SIG-M5 (cell line): ENCODE data around the gene RPL36A.

ENCODE experiments used
- DNase-seq: peaks from one replicate; lab custom pipeline; 2025; lab: John Stamatoyannopoulos, UW

The RPL36A gene

DNA sequence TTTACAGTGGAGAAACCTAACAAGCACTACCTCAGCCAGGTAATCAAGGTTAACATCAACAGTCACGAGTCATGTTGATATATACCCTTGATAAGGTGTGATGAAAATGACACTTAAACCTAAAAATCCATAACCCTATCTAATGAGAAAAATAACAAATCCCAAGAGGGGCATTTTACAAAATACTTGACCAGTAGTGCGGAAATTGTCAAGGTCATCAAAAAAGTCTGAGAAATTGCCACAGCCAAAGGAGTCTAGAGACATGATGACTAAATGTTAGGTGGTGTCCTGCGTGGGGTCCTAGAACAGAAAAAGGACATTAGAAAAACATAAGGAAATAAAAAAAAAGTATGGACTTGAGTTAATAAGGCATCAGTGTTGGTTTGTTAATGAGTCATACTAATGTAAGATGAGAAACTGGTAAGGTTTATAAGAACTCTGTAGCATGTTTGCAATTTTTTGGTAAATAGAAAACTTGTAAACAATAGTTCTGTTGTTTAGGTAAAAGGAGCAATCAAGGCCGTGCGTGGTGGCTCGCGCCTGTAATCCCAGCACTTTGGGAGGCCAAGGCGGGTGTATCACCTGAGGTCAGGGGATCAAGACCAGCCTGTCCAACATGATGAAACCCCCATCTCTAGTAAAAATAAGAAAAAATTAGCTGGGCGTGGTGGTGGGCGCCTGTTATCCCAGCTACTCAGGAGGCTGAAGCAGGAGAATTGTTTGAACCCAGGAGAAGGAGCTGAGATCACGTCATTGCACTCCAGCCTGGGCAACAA is 2.9 kb downstream of the RPL36A start:
- DNase-seq = no peak

DNA sequence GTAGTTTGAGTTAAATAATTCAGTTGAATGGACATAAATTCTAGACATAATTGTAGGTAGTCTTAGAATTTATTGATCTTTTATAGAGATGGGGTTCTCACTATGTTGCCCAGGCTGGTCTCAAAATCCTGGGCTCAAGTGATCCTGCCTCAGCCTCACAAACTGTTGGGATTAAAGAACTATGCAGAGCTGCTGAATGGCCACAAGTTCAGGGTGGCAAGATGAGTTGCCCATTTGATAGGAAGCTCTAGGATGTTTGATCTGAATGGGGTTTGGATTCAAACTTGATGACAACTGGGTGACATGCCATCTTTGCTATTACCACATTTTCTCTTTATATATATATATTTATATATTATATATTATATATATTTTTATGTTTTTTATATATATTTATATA is 3.6 kb downstream of the RPL36A start:
- no peak for DNase-seq

DNA sequence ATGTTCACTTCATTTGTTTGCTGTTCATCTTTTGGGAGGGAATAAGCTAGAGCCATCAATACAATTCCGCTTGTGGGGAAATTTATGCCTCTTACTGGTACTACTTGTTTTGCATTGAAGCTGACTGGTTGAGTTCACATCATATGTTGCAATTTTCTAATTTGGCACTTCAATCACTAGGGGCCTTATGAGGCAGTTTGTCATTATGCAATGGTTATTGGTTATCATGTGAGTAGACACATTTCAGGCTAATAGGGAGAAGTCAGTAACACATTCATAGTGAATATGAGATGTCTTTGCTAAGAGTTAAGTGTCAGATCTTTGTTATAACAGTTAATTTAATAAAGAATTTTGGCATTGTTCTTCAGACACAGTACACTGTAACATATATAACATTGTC is 5.0 kb downstream of the RPL36A start:
- peak; percentile 79 for DNase-seq

DNA sequence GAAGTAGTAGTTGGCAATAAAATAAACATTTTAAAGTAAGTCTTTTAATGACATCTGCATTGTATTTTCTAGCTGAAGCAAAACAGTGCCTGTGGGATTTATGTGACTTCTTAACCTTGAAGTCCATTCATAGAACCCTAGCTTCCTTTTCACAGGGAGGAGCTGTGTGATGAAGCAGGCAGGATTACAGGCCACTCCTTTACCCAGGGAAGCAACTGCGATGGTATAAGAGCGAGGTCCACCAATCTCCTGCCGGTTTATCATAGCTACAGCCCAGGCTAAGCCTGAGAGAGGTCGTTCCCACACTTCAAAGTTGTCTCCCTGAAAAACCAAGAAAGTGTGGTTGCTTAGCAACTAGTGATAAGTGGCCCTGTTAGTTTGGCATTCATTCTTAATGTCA is 7.0 kb downstream of the RPL36A start:
- no peak for DNase-seq

DNA sequence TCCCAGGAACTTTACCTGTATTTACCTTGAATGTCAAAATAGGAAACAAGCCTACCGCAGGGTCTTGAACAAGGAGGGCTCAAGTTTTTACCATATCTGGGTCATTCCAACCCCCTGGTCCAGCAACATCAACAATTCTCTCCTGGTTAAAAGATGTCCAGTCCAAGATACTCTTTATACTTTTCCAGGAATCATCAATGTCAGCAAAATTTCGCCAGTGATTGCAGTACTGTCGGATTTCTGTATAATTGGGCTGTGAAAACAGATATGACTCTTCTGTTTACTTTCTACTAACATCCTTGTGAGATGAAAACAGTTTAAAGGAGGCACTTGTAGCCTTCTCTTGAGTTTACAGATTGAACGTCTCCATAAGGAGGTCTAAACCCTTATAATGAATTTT is 7.9 kb downstream of the RPL36A start:
- DNase-seq = no peak

DNA sequence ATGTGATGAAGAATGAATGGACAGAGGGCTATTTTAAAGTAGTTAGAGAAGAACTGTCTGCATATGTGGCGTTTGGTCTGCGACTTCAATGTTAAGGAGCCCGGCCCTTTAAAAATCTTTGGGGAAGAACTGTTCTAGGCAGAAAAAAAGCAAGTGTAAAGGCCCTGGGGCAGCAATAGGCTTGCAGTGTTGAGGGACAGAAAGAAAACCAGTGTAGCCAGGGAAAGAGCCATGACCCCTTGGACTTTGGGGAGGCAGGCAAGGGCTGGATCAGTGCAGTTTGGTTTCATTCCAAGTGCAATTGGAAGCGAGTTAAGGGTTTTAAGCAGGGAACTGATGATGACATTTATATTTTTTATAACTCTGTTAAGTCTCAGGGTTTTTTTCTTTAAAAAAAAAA is 9.0 kb downstream of the RPL36A start:
- no peak for DNase-seq

DNA sequence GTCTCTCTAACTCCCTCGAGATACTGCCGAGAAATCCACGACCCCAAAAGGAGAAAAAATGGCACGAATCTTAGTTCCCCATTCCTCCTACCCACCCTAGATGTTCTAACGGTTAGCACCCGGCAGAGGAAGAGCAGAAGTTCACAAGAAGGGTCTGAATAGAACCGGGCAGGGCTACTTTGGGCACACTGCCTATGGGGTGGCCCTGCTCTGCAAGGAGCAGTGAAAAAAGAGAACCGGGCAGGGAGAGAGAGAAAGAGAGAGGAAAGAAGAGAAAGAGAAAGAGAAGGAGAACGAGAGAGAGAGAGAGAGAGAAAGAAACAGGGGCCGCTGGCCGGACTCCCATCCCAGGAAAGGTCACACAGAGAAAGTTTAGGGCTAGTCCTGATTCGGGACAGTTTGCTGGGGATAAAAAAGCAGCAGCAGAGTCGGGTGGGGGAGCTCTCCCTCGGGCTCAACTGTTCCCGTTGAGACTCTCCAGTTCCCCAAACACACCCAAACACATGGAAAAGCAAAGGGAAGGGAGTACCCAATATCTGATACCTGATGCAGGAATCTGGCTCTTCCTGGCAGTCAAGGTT is 16.4 kb downstream of the RPL36A start:
- no peak for DNase-seq

DNA sequence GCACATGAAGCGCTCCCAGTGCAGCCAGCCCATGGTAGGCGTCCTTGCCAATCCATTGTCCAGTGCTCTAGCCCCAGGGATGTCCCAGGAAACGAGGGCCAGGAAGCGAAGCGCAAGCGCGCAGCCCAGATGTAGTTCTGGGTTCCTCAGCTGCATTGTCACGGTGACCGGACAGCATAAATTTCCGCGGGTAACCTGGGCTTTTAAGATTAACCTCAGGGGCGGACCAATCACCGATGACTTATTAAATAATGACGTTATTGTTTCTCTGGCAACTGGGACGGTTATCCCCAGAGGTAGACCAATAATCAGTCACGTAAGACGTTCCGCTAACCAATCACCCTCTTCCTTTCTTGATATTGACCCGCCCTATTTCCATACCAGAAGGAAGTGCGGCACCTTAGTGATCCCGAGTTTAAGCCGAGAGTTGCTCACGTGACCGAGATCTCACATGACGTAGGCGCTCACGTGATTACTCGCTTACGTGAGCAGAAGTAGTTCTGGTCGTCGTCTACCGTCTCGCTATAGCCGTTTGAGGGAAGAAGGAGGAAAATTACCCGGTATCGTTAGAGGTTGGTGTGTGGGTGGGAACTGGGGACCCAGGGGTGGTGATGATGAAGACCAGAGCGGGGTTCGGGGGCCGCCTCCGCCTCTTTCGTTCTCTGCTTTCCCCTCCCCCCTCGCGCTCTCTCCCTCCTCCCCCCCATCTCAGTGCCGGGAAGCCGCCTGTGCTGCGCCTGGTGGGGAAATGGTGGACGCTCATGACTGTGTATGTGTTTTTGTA is 17.1 kb downstream of the RPL36A start, which contains the start of the genes GLA and HNRNPH2:
Gene GLA (minus strand): TSS at position 178 of the 784 bp plus-strand sequence. CDS start 22 bp downstream, at position 156.
Gene HNRNPH2 (plus strand): TSS at position 475 of the 784 bp plus-strand sequence. CDS start 3,767 bp downstream, outside the sequence.
- DNase-seq = peak; percentile 96

DNA sequence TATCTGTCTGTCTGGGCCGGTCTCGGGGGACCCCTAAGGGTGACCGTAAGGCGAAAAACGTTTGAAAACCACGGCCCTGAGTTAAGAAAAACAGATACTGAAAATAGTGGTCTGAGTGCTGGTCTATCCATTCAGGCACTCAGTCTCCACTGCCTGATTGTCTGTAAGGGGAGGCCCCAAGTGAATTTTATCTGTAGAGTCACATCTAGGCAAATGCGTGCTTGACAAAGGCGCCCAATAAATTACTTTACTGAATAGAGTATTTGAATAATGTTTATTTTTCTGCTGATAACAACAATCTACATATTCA is 17.7 kb downstream of the RPL36A start:
- no peak for DNase-seq

DNA sequence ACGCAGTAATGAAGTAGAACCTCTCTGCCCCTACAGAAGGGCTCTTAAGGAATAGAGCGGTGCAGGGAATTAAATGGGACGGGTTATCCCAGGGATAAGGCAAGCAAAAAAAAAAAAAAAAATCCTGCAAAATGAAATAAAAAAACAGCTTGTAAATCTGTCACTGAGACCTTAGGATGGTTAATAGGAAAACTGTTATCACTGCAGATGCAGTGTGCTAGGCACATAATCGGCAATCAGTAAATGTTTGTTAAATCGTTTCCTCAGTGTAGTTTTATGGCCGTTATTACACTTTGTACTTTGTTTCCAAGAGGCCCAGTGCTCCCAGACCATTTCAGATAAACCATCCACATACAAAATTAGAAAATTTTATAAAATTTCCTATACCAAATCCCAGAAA is 18.2 kb downstream of the RPL36A start:
- DNase-seq = no peak

DNA sequence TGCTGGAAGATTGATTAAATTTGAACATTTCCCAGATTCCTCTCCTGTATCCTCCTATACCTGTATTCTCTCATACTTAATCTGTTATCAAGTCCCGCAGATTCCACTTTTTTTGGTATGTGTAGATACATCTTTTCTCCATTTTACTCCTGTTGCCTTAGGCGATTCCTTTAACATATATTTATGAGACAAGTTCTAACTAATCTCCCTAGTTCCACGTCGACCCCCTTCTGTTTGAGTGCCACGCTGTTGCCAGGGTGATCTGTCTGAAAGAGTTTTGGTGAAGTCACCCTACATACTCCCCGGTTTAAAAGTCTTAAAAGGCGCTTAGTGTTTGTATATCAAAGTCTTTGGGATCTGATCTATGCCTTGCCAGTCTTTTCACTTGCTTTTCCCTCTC is 19.6 kb downstream of the RPL36A start:
- no peak for DNase-seq

DNA sequence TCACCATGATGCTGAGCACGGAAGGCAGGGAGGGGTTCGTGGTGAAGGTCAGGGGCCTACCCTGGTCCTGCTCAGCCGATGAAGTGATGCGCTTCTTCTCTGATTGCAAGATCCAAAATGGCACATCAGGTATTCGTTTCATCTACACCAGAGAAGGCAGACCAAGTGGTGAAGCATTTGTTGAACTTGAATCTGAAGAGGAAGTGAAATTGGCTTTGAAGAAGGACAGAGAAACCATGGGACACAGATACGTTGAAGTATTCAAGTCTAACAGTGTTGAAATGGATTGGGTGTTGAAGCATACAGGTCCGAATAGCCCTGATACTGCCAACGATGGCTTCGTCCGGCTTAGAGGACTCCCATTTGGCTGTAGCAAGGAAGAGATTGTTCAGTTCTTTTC is 21.2 kb downstream of the RPL36A start:
- no peak for DNase-seq

DNA sequence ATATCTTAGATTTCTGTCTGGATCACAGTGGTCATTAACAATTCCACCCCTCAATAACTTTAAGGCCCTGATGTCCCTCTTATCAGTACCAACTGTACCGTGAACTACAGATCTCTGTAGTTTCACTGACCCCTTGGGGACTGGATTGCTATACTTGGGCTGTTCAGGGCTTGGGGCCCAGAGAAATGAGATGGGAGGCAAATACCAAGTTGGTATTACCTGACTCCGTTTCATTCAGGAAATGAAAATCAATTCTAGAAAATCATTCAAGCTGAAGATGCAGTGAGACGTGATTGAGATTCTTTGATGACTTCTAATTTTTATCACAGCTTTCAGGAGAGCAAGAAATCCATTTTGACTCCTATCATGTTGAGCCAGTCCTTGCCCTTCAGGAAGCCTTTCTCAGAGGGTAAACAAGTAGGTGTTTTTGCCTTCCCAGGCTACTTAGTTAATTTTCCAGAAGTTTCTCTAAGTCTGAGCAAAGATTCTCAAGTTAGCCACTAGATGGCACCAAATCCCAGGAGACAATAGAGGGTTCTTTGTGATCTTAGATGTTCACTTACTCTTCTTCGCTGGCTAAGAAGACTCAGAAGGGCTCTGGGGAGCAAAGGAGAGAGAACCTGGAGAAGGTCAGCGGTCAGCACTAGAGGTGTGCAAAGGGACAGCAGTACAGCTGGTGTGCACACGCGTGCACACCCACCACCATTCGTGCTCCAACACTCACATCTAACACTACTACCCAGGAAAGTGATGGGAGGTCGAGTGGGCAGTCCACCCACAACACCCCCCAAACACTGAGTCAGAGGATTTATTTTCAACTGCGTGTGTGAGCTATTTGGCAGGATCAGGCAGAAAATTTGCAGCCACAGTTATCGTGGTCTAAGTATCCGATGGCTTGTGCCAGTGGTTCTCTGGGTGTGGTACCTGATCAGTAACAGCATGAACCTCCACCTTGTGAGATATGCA is 24.7 kb downstream of the RPL36A start:
- DNase-seq = peak; percentile 6

DNA sequence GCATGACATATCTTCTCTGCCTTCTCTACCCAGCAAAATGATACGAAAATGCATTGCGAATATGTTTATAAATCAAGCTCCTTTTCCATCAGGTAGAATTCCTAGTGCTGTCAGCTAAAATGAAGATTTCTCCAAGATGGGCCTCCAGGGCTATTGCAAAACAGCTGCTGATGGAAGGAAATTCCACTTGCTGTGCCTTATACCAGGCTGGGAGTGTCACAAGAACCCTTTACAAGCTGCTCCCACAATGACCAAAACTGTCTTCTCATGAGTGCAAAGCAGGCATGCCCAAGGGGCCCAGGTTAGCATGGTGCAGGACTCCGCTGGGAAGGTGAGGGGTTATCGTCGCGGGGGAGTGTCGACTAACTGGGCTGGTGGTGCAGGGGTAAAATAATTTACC is 25.9 kb downstream of the RPL36A start:
- no peak for DNase-seq

DNA sequence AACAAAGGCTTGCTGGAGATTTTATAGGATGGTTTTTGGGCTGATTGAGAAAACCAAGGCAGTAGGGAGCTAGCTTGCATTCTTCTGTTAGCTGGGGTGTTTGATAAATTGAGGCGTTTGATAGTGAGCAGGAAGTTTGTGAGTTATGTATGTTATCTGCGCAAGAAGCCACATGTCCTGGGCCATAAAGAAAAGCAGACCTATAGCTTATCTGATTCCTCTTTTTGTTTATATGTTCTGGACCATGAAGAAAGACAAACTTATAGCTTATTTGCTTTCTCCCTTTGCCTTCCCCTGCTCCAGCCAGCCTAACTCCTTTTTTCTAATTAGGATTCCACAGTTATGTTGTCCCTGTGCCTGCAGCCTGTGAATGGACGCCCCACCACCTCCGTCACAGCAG is 26.4 kb downstream of the RPL36A start:
- DNase-seq = no peak

DNA sequence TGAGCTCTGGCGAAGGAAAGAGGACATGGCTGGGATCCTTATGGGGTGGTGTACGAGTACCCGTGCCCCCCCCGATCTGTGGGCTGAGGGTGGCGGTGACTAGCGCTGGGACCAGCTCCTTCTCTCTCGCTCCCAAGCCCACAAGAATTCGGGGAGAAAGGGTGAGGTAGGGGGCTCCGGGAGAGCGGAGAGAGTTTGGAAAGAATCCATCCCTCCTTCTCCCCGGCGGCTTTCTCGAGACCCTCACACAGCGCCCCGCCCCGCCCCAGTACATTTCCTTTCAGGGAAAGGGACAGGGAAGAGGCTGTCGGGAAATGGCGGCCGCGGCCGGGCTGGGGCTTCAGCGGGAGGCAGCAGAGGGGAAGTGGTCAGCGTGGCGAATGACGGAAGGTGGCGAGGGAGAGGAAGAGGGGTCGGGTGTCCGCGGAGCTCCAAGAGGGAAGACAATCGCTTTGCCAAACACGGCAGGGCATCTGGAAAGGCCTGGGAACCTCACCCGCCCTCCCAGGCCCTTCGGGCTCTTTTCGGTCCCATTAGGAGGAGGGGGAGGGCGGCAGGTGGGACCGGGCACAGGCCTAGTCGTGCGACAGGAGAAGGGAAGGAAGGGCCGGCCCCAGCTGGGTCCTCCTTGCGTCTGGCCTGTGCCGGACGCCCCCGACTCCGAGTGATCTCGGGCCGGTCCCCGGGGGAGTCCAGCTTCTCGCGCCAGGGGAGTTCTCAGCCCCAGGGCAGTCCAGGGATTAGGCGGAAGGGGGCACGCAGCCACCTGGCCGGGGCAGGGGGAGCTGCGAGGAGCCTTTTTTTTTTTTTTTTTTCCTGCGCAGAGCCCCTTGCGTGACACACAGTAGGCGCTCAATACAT is 27.4 kb downstream of the RPL36A start:
- no peak for DNase-seq

DNA sequence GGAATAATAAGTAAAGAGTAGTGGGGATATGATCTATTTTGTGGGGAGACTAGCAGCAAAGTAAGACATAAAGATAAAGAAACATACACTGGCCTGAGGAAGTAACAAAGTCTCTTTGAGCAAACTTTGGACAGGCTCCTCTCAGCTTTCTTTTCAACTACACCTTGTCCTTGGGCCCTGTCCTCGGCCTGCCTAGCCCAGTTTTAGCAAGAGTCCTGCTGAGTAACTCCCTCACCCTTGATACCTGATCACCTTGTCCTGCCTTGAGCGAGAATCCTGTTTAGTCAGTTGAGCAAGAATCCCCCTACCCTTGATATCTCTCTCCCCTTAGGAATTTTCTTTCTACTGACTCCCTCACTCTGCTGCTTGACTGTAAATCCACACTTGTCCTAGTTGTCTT is 28.7 kb downstream of the RPL36A start:
- DNase-seq = no peak

DNA sequence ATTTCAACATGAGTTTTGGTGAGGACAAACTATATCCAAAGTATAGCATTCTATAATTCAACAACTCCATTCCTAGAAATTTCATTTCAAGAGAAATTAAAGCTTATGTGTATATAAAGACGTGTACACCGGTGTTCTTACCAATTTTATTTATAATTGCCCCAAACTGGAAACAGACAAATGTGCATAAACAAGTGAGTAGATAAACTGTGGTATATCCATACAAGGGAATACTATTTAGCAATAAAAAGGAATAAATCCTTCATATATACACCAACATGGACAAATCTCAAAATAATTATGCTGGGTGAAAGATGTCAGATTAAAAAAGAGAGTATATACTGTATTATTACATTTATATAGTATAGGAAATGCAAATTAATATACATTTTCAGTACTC is 37.1 kb downstream of the RPL36A start:
- no peak for DNase-seq

DNA sequence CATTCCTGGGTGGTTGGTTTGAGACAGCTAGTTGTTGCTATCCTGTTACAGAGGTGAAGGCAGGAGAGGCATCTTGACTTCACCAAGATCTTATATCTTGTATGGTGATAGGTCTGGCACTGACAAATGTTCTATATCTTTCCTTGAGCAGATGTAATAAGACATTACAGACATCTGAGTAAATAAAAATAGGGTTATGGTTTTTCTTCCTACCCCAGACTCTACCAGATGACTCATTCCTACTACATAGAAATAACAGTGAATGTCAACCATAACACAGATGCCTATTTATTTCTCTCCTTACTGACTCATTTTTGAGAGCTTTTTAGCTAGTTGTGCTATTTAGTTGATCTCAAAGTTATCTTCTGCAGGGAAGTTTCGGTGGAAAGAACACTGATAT is 39.1 kb downstream of the RPL36A start:
- DNase-seq = no peak

DNA sequence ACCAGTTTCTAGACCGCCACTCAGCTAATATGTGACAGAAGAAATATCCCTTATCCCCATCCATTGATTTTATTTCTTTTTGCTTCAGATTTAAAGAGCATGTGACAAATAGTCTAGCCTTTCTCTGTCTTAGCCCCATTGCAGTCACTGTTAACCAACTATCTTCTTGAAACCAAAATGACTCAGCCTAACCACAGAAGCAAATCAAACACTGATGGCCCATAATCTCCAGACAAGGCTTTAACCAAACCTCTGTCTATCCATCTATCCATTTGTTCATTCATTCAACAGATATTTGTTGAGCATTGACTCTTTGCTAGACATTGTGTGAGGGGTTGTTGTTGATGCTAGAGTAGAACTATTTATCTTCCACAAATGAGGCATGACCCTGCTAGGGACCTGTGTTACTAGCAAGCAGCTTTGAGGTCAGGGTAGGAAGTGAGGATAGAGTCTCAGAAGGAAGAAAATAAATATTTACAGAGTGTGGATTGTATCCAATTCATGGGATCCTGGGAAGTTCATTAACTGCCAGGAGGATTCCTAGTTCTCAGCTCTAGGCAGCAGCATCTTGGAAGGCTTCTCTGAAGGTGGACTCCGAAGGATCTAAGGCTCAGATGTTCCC is 39.8 kb downstream of the RPL36A start:
- DNase-seq = no peak

DNA sequence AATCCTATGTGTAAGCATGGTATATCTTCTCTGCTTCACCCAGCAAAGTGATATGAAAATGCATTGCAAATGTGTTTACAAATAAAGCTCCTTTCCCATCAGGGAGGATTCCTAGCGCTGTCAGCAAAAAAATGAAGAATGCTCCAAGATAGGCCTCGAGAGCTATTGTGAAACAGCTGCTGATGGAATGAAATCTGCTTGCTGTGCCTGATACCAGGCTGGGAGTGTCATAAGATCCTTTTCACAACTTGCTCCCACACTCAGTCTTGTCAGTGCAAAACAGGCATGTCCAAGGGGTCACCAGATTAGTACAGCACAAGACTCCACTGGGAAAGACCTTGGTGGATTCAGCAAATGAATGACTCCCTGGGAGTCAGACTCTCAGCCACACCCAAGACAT is 51.3 kb downstream of the RPL36A start:
- no peak for DNase-seq
